Suprapubic skin (tissue), 3 donors: ENCODE data around the gene VKORC1.

Experiments used
- CTCF ChIP-seq, 2 donors: fragments of 200-600 bp in 1 of 2; fragments of 450-650 bp in 1 of 2; sonication (generic) in 1 of 2; IDR thresholded peaks; one replicate each; pipeline ENCODE4 v1.5.1; 2016 to 2019; ENCODE audit warnings: antibody characterized with exemption in 2 of 2, mild to moderate bottlenecking in 1 of 2, moderate library complexity in 1 of 2
- EP300 ChIP-seq: sonication (generic); formaldehyde crosslinking; IDR thresholded peaks from one replicate; pipeline ENCODE4 v1.6.1; 2017; ENCODE audit warnings: antibody characterized with exemption

- no peak for TF ChIP-seq CTCF (IDR thresholded peaks at IDR 0.05)
- TF ChIP-seq EP300 = no peak
Measured at GRCh38 chr16:31073970-31074813, 20.4 kb downstream of the VKORC1 start, which contains the start of the genes ZNF646 and ZNF668.
